Measurements from ENCODE around the gene CDH16. TPM values are rescaled to one million over a fixed set of nuclear protein-coding genes. Genes with fewer than 3 reads are reported as not detected.
A peak's percentile ranks its signal among the peaks of the same experiment; 100 is the strongest.

Gene CDH16
- total and polyA plus RNA-seq, 2 of the 13 experiments (the other 11 are each of a cell fraction or from before 2014, with no cell fraction given), result 2.7 to 3.9 TPM

GRCh38 chr16:66906916-66907836, 11.5 kb downstream of the CDH16 start (continued):
- 0 out of 2 replicates have a peak, but pooled peaks have one; percentile 6 for TF ChIP-seq FOXO1 (CRISPR knock-in tag; IDR thresholded peaks at IDR 0.05)
- TF ChIP-seq, protein P1, sequence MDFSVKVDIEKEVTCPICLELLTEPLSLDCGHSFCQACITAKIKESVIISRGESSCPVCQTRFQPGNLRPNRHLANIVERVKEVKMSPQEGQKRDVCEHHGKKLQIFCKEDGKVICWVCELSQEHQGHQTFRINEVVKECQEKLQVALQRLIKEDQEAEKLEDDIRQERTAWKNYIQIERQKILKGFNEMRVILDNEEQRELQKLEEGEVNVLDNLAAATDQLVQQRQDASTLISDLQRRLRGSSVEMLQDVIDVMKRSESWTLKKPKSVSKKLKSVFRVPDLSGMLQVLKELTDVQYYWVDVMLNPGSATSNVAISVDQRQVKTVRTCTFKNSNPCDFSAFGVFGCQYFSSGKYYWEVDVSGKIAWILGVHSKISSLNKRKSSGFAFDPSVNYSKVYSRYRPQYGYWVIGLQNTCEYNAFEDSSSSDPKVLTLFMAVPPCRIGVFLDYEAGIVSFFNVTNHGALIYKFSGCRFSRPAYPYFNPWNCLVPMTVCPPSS (IDR thresholded peaks at IDR 0.05), result no peak
- TF ChIP-seq PRPF4 (IDR thresholded peaks at IDR 0.05; ENCODE audit: low read depth, low read length, poor library complexity, severe bottlenecking), result no peak
- TF ChIP-seq HMG20A (CRISPR knock-in tag; IDR thresholded peaks at IDR 0.05; ENCODE audit: borderline replicate concordance), result 0 out of 2 replicates have a peak, but pooled peaks have one; percentile 35
- TF ChIP-seq, protein P2, sequence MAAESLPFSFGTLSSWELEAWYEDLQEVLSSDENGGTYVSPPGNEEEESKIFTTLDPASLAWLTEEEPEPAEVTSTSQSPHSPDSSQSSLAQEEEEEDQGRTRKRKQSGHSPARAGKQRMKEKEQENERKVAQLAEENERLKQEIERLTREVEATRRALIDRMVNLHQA (CRISPR knock-in tag; IDR thresholded peaks at IDR 0.05), result no peak
- TF ChIP-seq FOSL2 (CRISPR knock-in tag; IDR thresholded peaks at IDR 0.05), result peak; percentile 86
- 0 out of 2 replicates have a peak, but pooled peaks have one; percentile 32 for TF ChIP-seq ZNF335 (CRISPR knock-in tag; IDR thresholded peaks at IDR 0.05)
- no peak for TF ChIP-seq RFX1 (IDR thresholded peaks at IDR 0.05)
- TF ChIP-seq, protein P3, sequence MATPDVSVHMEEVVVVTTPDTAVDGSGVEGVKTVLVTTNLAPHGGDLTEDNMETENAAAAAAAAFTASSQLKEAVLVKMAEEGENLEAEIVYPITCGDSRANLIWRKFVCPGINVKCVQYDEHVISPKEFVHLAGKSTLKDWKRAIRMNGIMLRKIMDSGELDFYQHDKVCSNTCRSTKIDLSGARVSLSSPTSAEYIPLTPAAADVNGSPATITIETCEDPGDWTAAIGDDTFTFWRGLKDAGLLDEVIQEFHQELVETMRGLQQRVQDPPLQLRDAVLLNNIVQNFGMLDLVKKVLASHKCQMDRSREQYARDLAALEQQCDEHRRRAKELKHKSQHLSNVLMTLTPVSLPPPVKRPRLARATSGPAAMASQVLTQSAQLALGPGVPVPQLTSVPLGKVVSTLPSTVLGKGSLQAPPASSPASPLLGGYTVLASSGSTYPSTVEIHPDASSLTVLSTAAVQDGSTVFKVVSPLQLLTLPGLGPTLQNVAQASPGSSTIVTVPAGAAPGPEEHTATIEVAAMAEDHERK (CRISPR knock-in tag; IDR thresholded peaks at IDR 0.05; ENCODE audit: low read depth), result no peak
- TF ChIP-seq, protein P4, sequence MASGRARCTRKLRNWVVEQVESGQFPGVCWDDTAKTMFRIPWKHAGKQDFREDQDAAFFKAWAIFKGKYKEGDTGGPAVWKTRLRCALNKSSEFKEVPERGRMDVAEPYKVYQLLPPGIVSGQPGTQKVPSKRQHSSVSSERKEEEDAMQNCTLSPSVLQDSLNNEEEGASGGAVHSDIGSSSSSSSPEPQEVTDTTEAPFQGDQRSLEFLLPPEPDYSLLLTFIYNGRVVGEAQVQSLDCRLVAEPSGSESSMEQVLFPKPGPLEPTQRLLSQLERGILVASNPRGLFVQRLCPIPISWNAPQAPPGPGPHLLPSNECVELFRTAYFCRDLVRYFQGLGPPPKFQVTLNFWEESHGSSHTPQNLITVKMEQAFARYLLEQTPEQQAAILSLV (CRISPR knock-in tag; IDR thresholded peaks at IDR 0.05; ENCODE audit: borderline replicate concordance), result 0 out of 2 replicates have a peak, but pooled peaks have one; percentile 36
- TF ChIP-seq GATAD1 (CRISPR knock-in tag; IDR thresholded peaks at IDR 0.05), result 0 out of 2 replicates have a peak, but pooled peaks have one; percentile 30
- TF ChIP-seq ZNF780A (CRISPR knock-in tag; IDR thresholded peaks at IDR 0.05), result no peak
- TF ChIP-seq ZBTB38 (CRISPR knock-in tag; IDR thresholded peaks at IDR 0.05), result peak; percentile 16; the same call in 1 of the 2 replicates
- no peak for TF ChIP-seq SP1 (IDR thresholded peaks at IDR 0.05)
- TF ChIP-seq SP1 (CRISPR knock-in tag; IDR thresholded peaks at IDR 0.05), result no peak
- TF ChIP-seq, protein P5, sequence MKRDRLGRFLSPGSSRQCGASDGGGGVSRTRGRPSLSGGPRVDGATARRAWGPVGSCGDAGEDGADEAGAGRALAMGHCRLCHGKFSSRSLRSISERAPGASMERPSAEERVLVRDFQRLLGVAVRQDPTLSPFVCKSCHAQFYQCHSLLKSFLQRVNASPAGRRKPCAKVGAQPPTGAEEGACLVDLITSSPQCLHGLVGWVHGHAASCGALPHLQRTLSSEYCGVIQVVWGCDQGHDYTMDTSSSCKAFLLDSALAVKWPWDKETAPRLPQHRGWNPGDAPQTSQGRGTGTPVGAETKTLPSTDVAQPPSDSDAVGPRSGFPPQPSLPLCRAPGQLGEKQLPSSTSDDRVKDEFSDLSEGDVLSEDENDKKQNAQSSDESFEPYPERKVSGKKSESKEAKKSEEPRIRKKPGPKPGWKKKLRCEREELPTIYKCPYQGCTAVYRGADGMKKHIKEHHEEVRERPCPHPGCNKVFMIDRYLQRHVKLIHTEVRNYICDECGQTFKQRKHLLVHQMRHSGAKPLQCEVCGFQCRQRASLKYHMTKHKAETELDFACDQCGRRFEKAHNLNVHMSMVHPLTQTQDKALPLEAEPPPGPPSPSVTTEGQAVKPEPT (CRISPR knock-in tag; IDR thresholded peaks at IDR 0.05; ENCODE audit: low read depth), result no peak
- TF ChIP-seq ZNF629 (CRISPR knock-in tag; conservative IDR thresholded peaks at IDR 0.05), result no peak
- 0 out of 2 replicates have a peak, but pooled peaks have one; percentile 36 for TF ChIP-seq RXRB (CRISPR knock-in tag; IDR thresholded peaks at IDR 0.05; ENCODE audit: borderline replicate concordance)
- peak; percentile 23; the same call in 1 of the 2 replicates for TF ChIP-seq ZNF687 (CRISPR knock-in tag; IDR thresholded peaks at IDR 0.05)

All from HepG2 (cell line).